C1 segment of cervical spinal cord (tissue), 14 donors: ENCODE data around the gene COL5A1.
"Not testable (repeated sequence)": the region's sequence is repeated elsewhere in the genome, so short reads cannot be mapped to it uniquely, and the experiment has no call there.

ENCODE experiments used
- DNase-seq, 14 donors: peaks; one replicate each; lab custom pipeline; 2025; lab: John Stamatoyannopoulos, UW

COL5A1 gene

GRCh38 chr9:134638502-134639090 lies 3.0 kb upstream of the COL5A1 start:
- no peak for DNase-seq

DNA sequence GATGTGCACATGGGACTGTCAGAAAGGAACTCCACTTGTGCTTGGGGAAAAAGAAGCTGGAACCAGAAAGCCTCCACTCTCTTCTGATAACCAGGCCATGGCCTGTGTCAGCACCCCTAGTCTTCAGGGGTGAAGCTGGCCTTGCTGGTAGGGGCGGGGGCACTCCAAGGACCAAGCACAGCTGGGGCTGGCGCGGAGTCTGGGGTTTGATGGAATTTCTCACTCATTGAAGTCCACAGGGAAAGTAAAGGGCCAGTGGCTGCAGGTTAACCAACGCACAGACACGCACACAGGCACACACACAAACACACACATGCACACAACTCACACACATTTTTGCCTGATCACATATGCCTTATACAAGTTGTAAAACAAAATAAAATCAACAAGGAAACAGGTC lies 1.6 kb upstream of the COL5A1 start:
- no peak for DNase-seq

DNA sequence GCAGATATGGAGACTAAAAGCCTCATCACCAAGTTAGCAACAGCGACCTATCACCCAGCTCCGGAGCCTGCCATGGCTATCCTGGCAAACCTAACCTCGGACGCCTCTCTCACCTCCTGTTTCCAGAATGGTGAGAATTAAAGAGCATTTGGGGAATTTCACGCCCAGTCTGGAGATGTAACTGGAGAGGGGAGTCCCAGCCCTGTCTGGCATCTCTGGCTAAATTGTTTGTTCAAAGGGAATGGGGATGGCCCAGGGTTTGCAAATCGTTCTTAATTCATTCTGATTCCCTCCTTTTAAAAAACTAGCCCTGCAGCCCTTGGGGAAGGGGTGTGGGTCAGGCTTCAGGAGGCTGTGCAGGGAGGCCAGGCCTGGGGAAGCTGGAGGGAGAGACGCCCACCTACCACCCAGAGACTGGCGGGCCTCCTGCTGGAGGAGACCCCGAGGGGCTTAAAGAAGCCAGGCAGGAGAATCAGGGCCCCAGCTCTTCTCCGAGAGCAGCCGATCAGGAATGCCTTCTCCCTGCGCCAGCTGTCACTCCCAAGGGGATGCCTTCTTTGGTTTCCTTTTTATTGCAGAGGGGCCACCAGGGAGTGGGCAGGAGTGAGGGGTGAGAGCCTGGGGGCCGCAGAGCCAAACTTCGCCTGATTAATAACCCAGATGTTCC lies 964 bp upstream of the COL5A1 start:
- DNase-seq: no peak

GRCh38 chr9:134641990-134642384 lies 384 bp downstream of the COL5A1 start:
- no peak for DNase-seq

- no peak for DNase-seq
Observed at GRCh38 chr9:134642385-134643181, 980 bp downstream of the COL5A1 start.

GRCh38 chr9:134643222-134643671 lies 1.6 kb downstream of the COL5A1 start:
- no peak for DNase-seq

DNA sequence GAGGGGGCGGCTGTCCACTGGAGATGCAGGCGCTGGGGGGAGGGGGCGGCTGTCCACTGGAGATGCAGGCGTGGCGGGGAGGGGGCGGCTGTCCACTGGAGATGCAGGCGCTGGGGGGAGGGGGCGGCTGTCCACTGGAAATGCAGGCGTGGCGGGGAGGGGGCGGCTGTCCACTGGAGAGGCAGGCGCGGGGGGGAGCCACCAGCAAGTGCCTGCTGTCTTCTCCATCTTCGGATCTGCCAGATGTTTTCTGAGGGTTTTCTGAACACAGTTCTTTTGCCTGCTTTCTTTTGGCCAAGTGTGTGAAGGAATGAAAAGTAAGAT lies 2.8 kb downstream of the COL5A1 start:
- DNase-seq: not testable (repeated sequence)

DNA sequence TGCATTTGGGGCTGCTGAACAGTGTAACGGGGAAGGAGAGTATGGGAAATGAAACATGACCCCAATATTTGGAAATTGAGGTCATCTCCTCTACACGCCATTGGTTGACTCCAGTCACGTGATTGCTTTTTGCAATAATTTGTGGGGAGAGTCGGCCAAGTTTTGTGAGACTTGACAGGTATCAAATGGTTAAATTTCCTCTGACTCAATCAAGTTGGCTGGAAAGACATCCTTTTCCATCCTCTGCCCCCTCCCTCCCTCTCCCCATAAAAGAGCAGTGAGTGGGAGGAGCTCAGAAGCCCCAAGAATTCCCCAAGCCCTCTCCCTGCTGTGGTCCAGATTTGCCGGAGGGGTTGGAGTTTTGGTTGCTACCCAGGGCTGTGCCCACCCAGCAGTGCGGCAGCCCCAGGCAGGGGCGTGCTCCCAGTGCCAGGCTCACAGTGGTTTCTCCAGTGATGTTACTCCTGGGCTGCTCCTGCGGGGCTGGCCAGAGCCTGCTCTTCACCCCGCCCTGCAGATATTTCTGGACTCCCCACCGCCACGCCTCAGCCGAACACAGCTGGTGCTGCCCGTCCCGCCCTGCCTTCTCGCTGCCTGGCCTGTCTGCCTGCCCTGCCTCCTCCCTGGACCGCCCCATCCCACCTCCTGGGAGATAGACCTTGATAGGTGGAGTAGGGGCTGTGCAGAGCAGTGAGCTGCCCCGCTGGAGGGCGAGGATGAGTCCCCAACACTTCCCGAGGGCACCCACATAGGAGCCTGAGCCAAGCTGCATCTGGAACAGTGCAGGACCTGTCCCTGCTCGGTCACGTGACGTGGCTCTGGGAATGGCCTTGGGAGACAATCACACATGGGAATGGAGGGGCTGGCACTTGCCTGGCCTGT lies 3.4 kb downstream of the COL5A1 start:
- peak in 2 of 14 donors; percentile 8 to 16 for DNase-seq

GRCh38 chr9:134645607-134646365 lies 4.2 kb downstream of the COL5A1 start:
- DNase-seq: no peak

- no peak for DNase-seq
Observed at GRCh38 chr9:134647359-134648080, 5.9 kb downstream of the COL5A1 start.

DNA sequence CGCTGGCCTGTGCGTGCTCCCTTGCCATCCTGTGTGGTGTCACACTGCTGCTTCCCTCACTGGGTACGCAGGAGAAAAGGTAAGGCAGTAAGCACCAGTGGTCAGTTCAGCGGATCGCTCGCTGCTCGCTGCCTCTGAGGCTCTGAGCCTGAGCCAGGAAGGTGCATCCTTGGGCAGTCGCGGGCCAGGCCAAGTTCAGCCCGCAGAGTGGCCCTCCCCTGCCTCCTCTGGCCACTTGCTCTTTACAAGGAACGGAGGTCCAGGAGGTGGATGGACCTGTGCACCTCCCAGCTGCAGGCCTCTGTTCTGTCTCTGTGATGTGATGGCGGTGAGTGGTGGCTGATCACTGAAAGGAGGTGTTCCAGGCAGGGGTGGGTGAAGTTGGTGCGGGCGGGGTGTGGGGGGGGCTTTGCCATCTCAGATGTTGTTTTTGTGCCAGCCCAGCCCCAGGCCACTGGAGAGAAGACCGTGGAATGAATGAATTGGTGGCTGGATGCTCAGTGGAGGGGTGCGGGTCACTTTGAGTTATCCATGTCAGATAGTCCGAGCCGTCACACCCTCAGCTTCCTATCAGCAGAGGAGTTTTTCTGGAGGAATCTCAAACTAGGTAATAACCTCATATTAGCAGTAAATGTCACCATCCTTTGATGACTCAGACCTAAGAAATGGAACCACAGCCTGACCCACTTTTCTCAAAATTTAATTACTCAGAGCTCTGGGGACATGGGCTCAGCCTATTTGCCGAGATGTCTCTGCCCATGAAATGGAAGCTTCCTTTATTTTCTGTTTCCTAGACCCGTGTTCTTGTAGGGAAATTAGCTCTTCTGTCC lies 7.3 kb downstream of the COL5A1 start:
- no peak for DNase-seq

GRCh38 chr9:134650431-134651190 lies 9.0 kb downstream of the COL5A1 start:
- no peak for DNase-seq

DNA sequence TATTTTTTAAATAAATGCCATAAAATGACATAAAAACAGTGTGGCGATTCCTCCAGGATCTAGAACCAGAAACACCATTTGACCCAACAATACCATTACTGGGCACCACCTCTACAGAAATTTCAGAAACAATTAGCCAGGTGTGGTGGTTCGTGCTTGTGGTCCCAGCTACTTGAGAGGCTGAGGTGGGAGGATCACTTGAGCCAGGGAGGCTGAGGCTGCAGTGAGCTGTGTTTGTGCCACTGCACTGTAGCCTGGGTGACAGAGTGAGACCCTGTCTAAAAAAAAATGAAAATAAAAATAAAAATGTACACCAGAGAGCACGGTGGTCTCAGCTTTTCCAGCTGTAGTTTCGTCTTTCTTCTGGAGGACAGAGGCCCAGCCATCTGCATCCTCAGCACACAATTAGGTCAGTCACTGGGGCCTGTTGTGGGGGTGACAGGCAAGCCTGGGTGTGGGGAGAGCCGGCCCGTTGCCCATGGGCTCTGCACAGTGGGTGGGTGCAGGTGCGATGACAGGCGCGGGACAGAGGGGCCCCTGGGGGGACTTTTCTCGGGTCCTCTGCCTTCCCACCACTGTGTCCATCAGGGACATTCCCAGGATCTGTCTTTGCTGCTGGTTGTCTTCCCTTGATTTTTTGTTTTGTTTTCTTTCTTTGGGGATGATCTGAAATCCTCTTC lies 9.8 kb downstream of the COL5A1 start:
- no peak for DNase-seq

DNA sequence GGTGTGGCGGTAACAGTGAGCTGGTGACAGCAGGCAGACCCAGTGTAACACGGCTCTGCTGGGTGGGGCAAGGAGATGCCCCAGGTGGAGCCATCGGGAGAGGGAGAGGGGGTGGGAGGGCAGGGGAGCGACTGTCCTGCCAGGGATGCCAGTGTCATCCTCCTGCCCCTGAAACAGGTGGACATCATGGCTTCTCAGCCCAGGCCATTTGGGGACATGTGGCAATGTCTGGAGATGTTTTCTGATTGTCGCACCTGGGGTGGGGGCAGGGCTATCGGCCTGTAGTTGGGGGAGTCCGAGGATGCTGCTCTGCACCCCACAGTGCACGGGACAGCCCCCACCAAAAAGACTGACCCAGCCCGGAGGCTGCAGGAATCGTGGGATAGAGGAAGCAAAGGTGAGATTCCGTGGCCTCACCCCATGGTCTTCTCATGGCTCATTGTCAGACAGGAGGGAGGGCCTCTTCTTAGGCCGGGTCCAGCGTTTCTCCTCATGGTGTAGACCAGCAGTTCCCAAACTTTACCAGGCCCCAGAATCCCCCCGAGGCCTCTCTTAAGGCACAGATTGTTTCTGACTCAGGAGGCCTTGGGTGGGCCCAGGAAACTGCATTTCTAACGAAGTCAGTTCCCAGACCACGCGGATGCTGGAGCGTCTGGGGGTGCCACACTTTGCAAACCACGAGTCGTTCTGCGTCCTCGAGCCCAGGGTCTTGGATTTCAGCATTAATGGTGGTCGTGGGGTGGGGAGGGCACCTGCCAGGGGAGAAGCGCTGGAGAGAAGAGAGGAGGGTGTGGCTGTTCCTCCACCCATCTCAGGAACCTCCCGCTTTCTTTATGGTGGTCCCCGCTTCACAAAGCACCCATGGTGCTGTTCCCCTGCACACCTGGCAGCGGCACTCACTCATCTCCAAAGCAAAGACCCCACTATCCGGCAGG lies 11.0 kb downstream of the COL5A1 start:
- DNase-seq: no peak

- DNase-seq: no peak
Observed at GRCh38 chr9:134653259-134654009, 11.8 kb downstream of the COL5A1 start.

- DNase-seq: no peak
Observed at GRCh38 chr9:134655101-134655500, 13.5 kb downstream of the COL5A1 start.
